GM21619 (cell line): ENCODE results near the gene PYGB.

Experiments used
- ATAC-seq: cut with Tn5 transposase; IDR thresholded peaks from one replicate; pipeline ENCODE4 v1.9.1; 2021; ENCODE audit not compliant: unreplicated experiment

The PYGB gene

GRCh38 chr20:25269057-25269832 is 21.4 kb downstream of the PYGB start:
- ATAC-seq = no peak

GRCh38 chr20:25269833-25270170 is 21.9 kb downstream of the PYGB start:
- ATAC-seq = no peak

- ATAC-seq = no peak
These were observed 23.0 kb downstream of the PYGB start for GRCh38 chr20:25270829-25271251.

GRCh38 chr20:25271486-25272222 is 23.8 kb downstream of the PYGB start:
- no peak for ATAC-seq

- ATAC-seq = no peak
These were observed 24.5 kb downstream of the PYGB start for GRCh38 chr20:25272223-25273000.

DNA sequence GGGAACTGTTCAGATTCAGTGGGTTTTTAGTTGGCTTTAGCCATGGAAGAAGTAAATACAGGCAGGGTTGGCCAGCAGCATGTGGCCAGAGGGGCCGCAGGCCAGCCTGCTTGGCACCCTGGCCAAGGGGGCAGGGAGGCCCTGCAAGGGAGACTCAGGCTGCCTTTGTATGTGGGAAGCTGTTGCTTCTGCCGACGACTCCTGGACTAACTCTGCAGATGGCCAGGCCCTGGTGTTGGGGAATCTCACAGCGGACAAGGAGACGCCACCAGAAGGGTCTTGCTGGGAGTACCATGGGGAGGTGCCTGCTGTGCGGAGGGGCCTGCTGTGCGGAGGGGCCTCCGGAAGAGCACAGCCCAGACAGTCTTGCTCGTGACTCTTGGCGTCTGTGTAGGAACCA is 25.2 kb downstream of the PYGB start:
- no peak for ATAC-seq

DNA sequence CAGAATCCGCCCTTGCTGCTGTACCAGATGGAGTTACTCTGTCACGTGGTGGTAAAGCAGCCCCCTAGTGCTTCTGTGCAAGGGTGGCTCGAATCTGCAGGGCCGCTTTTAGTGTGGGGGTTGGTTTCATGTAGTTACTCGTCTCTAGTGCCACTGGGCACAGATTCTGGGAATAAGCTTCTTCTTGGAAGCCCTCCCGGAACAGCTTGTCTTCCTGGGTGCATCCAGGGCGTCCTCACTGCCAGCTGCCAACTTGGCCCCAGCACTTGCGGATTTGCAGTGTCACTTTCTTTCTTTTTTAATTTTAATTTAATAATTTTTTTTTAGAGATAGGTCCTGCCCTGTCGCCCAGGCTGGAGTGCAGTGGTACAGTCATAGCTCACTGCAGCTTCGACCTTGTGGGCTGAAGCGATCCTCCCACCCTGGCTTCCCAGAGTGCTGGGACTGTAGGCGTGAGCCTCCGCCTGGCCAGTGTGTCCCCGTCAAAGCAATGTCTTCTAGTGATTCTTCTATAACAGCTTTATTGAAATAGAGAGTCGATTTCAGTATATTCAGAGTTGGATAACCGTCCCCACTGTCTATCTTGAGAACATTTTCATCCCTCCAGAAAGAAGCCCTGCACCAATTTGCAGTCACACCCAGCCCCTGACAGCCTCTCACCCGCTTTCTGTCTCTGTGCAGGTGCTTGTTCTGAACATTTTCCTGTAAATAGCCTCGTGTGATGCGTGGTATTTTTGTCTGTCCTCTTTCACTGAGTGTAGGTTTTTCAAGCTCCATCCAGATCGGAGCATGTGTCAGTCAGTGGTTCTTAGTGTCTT is 25.9 kb downstream of the PYGB start:
- no peak for ATAC-seq

DNA sequence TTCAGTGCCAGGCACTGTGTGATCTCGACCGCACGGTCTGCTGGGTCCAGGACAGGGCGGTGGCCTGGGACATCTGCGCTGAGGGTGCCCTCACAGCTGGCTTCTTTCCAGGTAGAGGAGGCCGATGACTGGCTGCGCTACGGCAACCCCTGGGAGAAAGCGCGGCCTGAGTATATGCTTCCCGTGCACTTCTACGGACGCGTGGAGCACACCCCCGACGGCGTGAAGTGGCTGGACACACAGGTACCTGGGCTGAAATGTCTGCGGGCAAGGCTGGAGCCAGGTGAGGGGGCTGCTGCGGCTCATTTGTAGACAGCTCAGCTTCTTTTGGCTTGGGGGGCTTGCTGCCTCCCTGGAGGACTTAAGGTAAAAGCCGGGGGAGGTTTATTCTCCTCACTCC is 26.6 kb downstream of the PYGB start:
- ATAC-seq = no peak

- no peak for ATAC-seq
These were observed 27.3 kb downstream of the PYGB start for GRCh38 chr20:25274891-25275812.

DNA sequence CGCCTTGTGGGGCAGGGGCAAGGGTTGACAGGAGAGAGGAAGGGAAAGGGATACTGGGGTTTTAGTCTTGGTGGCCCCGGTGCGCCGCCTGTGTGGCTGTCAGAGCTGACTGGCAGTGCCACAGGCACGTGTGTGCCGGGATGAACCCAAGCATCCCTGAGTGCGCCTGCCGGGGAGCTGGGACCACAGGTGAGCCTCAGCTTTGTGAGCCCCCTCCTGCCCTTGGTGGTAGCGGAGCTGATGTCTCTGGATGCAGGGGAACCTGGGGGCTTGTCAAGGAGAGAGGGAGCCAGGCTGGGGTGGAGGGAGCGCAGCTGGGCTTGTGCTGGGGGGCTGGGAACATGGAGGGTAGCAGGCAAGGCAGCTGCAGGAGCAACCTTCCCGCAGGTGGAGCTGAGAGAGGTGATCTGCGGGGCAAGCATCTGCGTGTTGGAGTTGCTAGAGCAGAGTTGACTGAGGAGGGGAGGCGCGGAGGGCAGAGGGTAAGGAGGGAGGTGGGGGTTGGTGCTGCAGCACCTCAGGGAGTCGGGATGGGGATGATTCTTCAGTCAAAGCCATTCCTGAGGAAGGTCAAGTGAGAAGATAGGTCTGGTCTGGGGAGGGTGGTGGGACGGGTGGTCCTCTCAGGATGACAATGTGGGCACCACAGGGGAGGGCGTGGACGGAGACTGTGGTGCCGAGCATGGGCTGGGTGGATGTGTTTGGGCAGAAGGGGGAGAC is 28.1 kb downstream of the PYGB start:
- no peak for ATAC-seq

DNA sequence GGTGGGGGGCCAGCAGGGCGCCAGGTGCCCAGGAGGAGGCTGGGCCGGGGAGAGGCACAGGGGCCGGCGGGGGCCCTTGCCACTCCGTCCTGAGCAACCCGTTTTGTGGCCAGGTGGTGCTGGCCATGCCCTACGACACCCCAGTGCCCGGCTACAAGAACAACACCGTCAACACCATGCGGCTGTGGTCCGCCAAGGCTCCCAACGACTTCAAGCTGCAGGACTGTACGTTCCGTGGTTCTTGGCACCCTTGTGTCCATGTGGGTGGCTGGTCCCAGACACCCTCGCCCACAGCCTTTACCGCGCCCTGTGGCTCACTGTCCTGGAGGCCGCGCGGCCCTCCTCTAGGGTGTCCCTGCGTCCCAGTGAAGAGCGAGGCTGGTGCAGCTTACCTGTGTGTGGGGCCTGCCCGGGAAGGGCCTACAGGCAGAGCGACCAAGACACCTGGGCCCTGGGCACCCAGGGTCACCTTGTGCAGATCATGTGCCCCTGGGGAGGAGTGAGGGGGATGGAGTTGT is 28.7 kb downstream of the PYGB start:
- ATAC-seq = no peak

DNA sequence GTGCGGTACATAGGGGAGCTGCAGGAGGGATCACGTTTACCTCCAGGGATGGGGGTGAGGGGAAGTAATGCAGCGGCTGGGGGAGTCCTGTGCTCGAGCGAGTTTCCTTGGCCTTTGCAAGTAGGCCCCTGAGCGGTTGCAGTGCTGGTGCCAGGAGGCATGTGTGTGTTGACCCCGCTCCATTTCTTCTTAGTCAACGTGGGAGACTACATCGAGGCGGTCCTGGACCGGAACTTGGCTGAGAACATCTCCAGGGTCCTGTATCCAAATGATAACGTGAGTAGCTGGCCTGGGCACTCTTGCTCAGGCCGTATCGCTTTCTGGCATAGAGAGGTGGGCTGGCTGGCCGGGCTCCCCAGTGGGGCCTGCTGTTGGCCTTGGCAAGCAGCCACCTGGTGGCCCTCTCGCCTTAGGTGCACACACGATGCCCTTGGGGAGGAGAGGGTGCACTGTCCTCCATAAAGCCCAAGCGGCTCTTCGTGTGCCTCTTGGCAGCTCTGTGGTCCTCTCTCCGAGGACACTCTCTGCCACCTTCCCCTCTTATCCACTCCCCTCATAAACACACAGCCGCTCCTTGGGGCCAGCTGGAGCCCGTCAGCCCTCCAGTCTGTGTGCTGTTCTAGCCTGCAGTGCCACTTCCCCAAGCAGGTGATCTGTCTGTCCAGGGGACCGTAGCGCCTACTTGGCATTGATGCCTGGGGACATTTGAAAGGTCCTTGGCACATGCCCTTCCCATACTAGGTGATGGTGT is 29.3 kb downstream of the PYGB start:
- no peak for ATAC-seq

GRCh38 chr20:25277941-25278521 is 30.1 kb downstream of the PYGB start:
- ATAC-seq = no peak

- ATAC-seq = no peak
These were observed 30.9 kb downstream of the PYGB start for GRCh38 chr20:25278636-25279361.

GRCh38 chr20:25279403-25279802 is 31.5 kb downstream of the PYGB start:
- ATAC-seq = no peak

- ATAC-seq = no peak
These were observed 32.2 kb downstream of the PYGB start for GRCh38 chr20:25280051-25280573.
